GM21619 (cell line): Measurements from ENCODE around the gene ZCCHC14.
"Not testable (repeated sequence)": the region's sequence is repeated elsewhere in the genome, so short reads cannot be mapped to it uniquely, and the experiment has no call there.

Experiments used
- ATAC-seq: cut with Tn5 transposase; IDR thresholded peaks from one replicate; pipeline ENCODE4 v1.9.1; 2021; ENCODE audit not compliant: unreplicated experiment

ZCCHC14 gene

GRCh38 chr16:87497767-87498290 is 5.0 kb upstream of the ZCCHC14 start:
- ATAC-seq, result not testable (repeated sequence)

GRCh38 chr16:87497023-87497766 is 4.4 kb upstream of the ZCCHC14 start:
- not testable (repeated sequence) for ATAC-seq

GRCh38 chr16:87496447-87496801 is 3.6 kb upstream of the ZCCHC14 start:
- peak; percentile 40 for ATAC-seq

- ATAC-seq, result no peak
These were observed 3.0 kb upstream of the ZCCHC14 start for GRCh38 chr16:87495578-87496446.

GRCh38 chr16:87493608-87494280 is 920 bp upstream of the ZCCHC14 start:
- ATAC-seq, result no peak

- no peak for ATAC-seq
These were observed 563 bp downstream of the ZCCHC14 start for GRCh38 chr16:87492291-87492630.

GRCh38 chr16:87491522-87492290 is 1.1 kb downstream of the ZCCHC14 start:
- ATAC-seq, result no peak

- not testable (repeated sequence) for ATAC-seq
These were observed 1.9 kb downstream of the ZCCHC14 start for GRCh38 chr16:87490799-87491521.

GRCh38 chr16:87490096-87490798 is 2.6 kb downstream of the ZCCHC14 start:
- no peak for ATAC-seq

- ATAC-seq, result no peak
These were observed 3.3 kb downstream of the ZCCHC14 start for GRCh38 chr16:87489434-87490045.

- not testable (repeated sequence) for ATAC-seq
These were observed 3.9 kb downstream of the ZCCHC14 start for GRCh38 chr16:87488960-87489359.

GRCh38 chr16:87487361-87487924 is 5.4 kb downstream of the ZCCHC14 start:
- ATAC-seq, result no peak

GRCh38 chr16:87486713-87487247 is 6.0 kb downstream of the ZCCHC14 start:
- ATAC-seq, result no peak

GRCh38 chr16:87486282-87486681 is 6.5 kb downstream of the ZCCHC14 start:
- ATAC-seq, result no peak

GRCh38 chr16:87485792-87486191 is 7.0 kb downstream of the ZCCHC14 start:
- not testable (repeated sequence) for ATAC-seq

GRCh38 chr16:87484487-87485331 is 8.1 kb downstream of the ZCCHC14 start:
- ATAC-seq, result no peak

GRCh38 chr16:87483481-87483880 is 9.3 kb downstream of the ZCCHC14 start:
- no peak for ATAC-seq
